ENCODE data around the gene TGFBR3L. TPM values are rescaled to one million over a fixed set of nuclear protein-coding genes. Genes with fewer than 3 reads are reported as not detected.

TGFBR3L gene
- total RNA-seq, 1 donor from 2014 or later, result 2.8 TPM

GRCh38 chr19:7947939-7948338 is 33.3 kb downstream of the TGFBR3L start:
- H3K27me3 Mint-ChIP-seq (ENCODE audit: low read depth, unreplicated experiment), result no peaks in the 10 kb centered on the region
- peaks cover 5% of the 10 kb centered on the region for H3K4me1 ChIP-seq (ENCODE audit: insufficient read depth, low read length)
- no peak overlapping the region for H3K4me3 Mint-ChIP-seq (ENCODE audit: unreplicated experiment)
- H3K4me3 ChIP-seq (ENCODE audit: insufficient read depth, low read depth, low read length), result no peak overlapping the region
- peaks cover 4% of the 10 kb centered on the region for H3K79me2 ChIP-seq (ENCODE audit: insufficient read depth, low read length)
- TF ChIP-seq, protein P1, sequence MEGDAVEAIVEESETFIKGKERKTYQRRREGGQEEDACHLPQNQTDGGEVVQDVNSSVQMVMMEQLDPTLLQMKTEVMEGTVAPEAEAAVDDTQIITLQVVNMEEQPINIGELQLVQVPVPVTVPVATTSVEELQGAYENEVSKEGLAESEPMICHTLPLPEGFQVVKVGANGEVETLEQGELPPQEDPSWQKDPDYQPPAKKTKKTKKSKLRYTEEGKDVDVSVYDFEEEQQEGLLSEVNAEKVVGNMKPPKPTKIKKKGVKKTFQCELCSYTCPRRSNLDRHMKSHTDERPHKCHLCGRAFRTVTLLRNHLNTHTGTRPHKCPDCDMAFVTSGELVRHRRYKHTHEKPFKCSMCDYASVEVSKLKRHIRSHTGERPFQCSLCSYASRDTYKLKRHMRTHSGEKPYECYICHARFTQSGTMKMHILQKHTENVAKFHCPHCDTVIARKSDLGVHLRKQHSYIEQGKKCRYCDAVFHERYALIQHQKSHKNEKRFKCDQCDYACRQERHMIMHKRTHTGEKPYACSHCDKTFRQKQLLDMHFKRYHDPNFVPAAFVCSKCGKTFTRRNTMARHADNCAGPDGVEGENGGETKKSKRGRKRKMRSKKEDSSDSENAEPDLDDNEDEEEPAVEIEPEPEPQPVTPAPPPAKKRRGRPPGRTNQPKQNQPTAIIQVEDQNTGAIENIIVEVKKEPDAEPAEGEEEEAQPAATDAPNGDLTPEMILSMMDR (IDR thresholded peaks at IDR 0.05; ENCODE audit: insufficient read depth, low read depth, low read length), result no peak
- no peak for TF ChIP-seq EZH2 (IDR thresholded peaks at IDR 0.05; ENCODE audit: insufficient read depth, low read length)
- H3K36me3 ChIP-seq (ENCODE audit: insufficient read depth, low read length), result no peaks in the 10 kb centered on the region
- DNase-seq (ENCODE audit: low read depth) (peak; percentile 37), FAIRE-seq (no peak)
- H3K9me3 ChIP-seq (ENCODE audit: insufficient read depth, low read depth, low read length), result no peaks in the 10 kb centered on the region
- no peak overlapping the region for H3K9ac ChIP-seq (ENCODE audit: low read length)
- H3K4me2 ChIP-seq (ENCODE audit: low read length), result no peak overlapping the region
- peaks cover 3% of the 10 kb centered on the region for H3K9me3 Mint-ChIP-seq (ENCODE audit: unreplicated experiment)
- H3K27ac ChIP-seq (ENCODE audit: low read depth, low read length), result no peak overlapping the region
- H3K27me3 ChIP-seq (ENCODE audit: insufficient read depth, low read length), result no peaks in the 10 kb centered on the region
- H4K20me1 ChIP-seq (ENCODE audit: insufficient read depth, low read length), result peaks cover 8% of the 10 kb centered on the region
- H3K4me1 Mint-ChIP-seq (ENCODE audit: low read depth, unreplicated experiment), result no peaks in the 10 kb centered on the region
- no peak overlapping the region for H2AFZ ChIP-seq (ENCODE audit: low read depth, low read length)
- peaks cover 5% of the 10 kb centered on the region for H3K36me3 Mint-ChIP-seq (ENCODE audit: low read depth, unreplicated experiment)
- no peak overlapping the region for H3K27ac Mint-ChIP-seq (ENCODE audit: unreplicated experiment)

- H3K4me3 ChIP-seq (ENCODE audit: insufficient read depth, low read depth, low read length), result no peak overlapping the region
- Mint-ChIP-seq H3K27ac (ENCODE audit: unreplicated experiment) (no peak overlapping the region), H3K4me3 (ENCODE audit: unreplicated experiment) (no peak overlapping the region), H3K4me1 (ENCODE audit: low read depth, unreplicated experiment) (no peaks in the 10 kb centered on the region), H3K36me3 (ENCODE audit: low read depth, unreplicated experiment) (peaks cover 3% of the 10 kb centered on the region), H3K27me3 (ENCODE audit: low read depth, unreplicated experiment) (no peaks in the 10 kb centered on the region), H3K9me3 (ENCODE audit: unreplicated experiment) (no peaks in the 10 kb centered on the region)
- H3K79me2 ChIP-seq (ENCODE audit: insufficient read depth, low read length), result no peaks in the 10 kb centered on the region
- H2AFZ ChIP-seq (ENCODE audit: low read depth, low read length), result no peak overlapping the region
- H3K4me2 ChIP-seq (ENCODE audit: low read length), result peak overlapping the region; percentile 6
- H3K36me3 ChIP-seq (ENCODE audit: insufficient read depth, low read length), result no peaks in the 10 kb centered on the region
- TF ChIP-seq, protein P1 (IDR thresholded peaks at IDR 0.05; ENCODE audit: insufficient read depth, low read depth, low read length), result no peak
- TF ChIP-seq EZH2 (IDR thresholded peaks at IDR 0.05; ENCODE audit: insufficient read depth, low read length), result no peak
- DNase-seq (ENCODE audit: low read depth) (peak; percentile 16), FAIRE-seq (no peak)
- no peaks in the 10 kb centered on the region for H3K9me3 ChIP-seq (ENCODE audit: insufficient read depth, low read depth, low read length)
- H3K4me1 ChIP-seq (ENCODE audit: insufficient read depth, low read length), result peaks cover 3% of the 10 kb centered on the region
- no peaks in the 10 kb centered on the region for H4K20me1 ChIP-seq (ENCODE audit: insufficient read depth, low read length)
- no peak overlapping the region for H3K27ac ChIP-seq (ENCODE audit: low read depth, low read length)
- no peaks in the 10 kb centered on the region for H3K27me3 ChIP-seq (ENCODE audit: insufficient read depth, low read length)
- H3K9ac ChIP-seq (ENCODE audit: low read length), result no peak overlapping the region
These were observed 38.4 kb downstream of the TGFBR3L start for GRCh38 chr19:7953060-7953459.

- no peak overlapping the region for H3K4me3 Mint-ChIP-seq (ENCODE audit: unreplicated experiment)
- no peak overlapping the region for H2AFZ ChIP-seq (ENCODE audit: low read depth, low read length)
- H3K27ac Mint-ChIP-seq (ENCODE audit: unreplicated experiment), result no peak overlapping the region
These were observed 38.9 kb downstream of the TGFBR3L start for GRCh38 chr19:7953576-7953975.

More at GRCh38 chr19:7953576-7953975, 38.9 kb downstream of the TGFBR3L start:
- no peak for TF ChIP-seq EZH2 (IDR thresholded peaks at IDR 0.05; ENCODE audit: insufficient read depth, low read length)
- TF ChIP-seq, protein P1 (IDR thresholded peaks at IDR 0.05; ENCODE audit: insufficient read depth, low read depth, low read length), result no peak
- no peaks in the 10 kb centered on the region for H3K36me3 ChIP-seq (ENCODE audit: insufficient read depth, low read length)
- no peak overlapping the region for H3K9ac ChIP-seq (ENCODE audit: low read length)
- no peak overlapping the region for H3K4me2 ChIP-seq (ENCODE audit: low read length)
- H4K20me1 ChIP-seq (ENCODE audit: insufficient read depth, low read length), result no peaks in the 10 kb centered on the region
- Mint-ChIP-seq H3K4me1 (ENCODE audit: low read depth, unreplicated experiment) (no peaks in the 10 kb centered on the region), H3K36me3 (ENCODE audit: low read depth, unreplicated experiment) (peaks cover 2% of the 10 kb centered on the region), H3K9me3 (ENCODE audit: unreplicated experiment) (no peaks in the 10 kb centered on the region), H3K27me3 (ENCODE audit: low read depth, unreplicated experiment) (no peaks in the 10 kb centered on the region)
- DNase-seq (ENCODE audit: low read depth) (no peak), FAIRE-seq (no peak)
- peaks cover 3% of the 10 kb centered on the region for H3K4me1 ChIP-seq (ENCODE audit: insufficient read depth, low read length)
- no peak overlapping the region for H3K4me3 ChIP-seq (ENCODE audit: insufficient read depth, low read depth, low read length)
- H3K79me2 ChIP-seq (ENCODE audit: insufficient read depth, low read length), result no peaks in the 10 kb centered on the region
- no peaks in the 10 kb centered on the region for H3K9me3 ChIP-seq (ENCODE audit: insufficient read depth, low read depth, low read length)
- no peak overlapping the region for H3K27ac ChIP-seq (ENCODE audit: low read depth, low read length)
- H3K27me3 ChIP-seq (ENCODE audit: insufficient read depth, low read length), result no peaks in the 10 kb centered on the region

All from astrocyte (in vitro differentiated cells and primary cell).